Testis (tissue), 3 donors: ENCODE results near the gene NOTCH1. TPM values are rescaled to one million over a fixed set of nuclear protein-coding genes. Genes with fewer than 3 reads are reported as not detected.
"Not testable (repeated sequence)": the region's sequence is repeated elsewhere in the genome, so short reads cannot be mapped to it uniquely, and the experiment has no call there.

Experiments used
- DNase-seq: peaks from one replicate; pipeline ENCODE4 v3.0.0-alpha.2; 2019
- H3K27ac ChIP-seq, 2 donors: fragments of 200-600 bp; sonication (generic); one replicate each; pipeline ENCODE4 v1.5.1; 2019
- H3K27me3 ChIP-seq: fragments of 200-600 bp; sonication (generic); one replicate; pipeline ENCODE4 v1.5.1; 2019
- H3K36me3 ChIP-seq: fragments of 200-600 bp; sonication (generic); one replicate; pipeline ENCODE4 v1.5.1; 2017; ENCODE audit warnings: low read depth; ENCODE audit errors: missing control alignments
- H3K4me1 ChIP-seq: fragments of 200-600 bp; sonication (generic); one replicate; pipeline ENCODE4 v1.5.1; 2019
- H3K4me3 ChIP-seq, 2 donors: fragments of 200-600 bp; sonication (generic); one replicate each; pipeline ENCODE4 v1.5.1; 2017 to 2019
- H3K9me3 ChIP-seq: fragments of 200-600 bp; sonication (generic); one replicate; pipeline ENCODE4 v1.5.1; 2017
- CTCF ChIP-seq, 3 experiments: fragments of 450-650 bp in 2 of 3; fragments of 200-600 bp in 1 of 3; sonication (generic) in 1 of 3; IDR thresholded peaks; one replicate each; pipeline ENCODE4 v1.5.1; 2016 to 2019; ENCODE audit warnings: antibody characterized with exemption in 3 of 3, mild to moderate bottlenecking in 2 of 3, moderate library complexity in 1 of 3
- POLR2A ChIP-seq: fragments of 450-650 bp; IDR thresholded peaks from one replicate; pipeline ENCODE4 v1.6.1; 2017; ENCODE audit warnings: antibody characterized with exemption, mild to moderate bottlenecking, moderate library complexity
- WGBS, 2 donors: methylation state at CpG; one replicate each; pipeline ENCODE4 v1.1.5; 2018; 5-methylcytosine and 5-hydroxymethylcytosine counted together
- intact Hi-C: fragments of 100-400 bp; cut with DNase I; formaldehyde crosslinking; loops from one replicate; pipeline ENCODE4 v1.15.1; 2023; ENCODE audit warnings: low total_unique reads
- polyA plus RNA-seq: library from polyadenylated mRNA; stranded (reverse); fragments of 350-450 nt; fragmentation: Illumina TruSeq; extraction: RNeasy Lipid Tissue Mini Kit (QIAGEN cat#74804); gene quantifications from one replicate; pipeline ENCODE4 v1.2.3, GENCODE V29; 2014; ENCODE audit warnings: low read depth, low replicate concordance; ENCODE audit not compliant: insufficient read depth
- total RNA-seq, 2 donors: library from RNA; depleted of rRNA; stranded (reverse); fragments of >200 nt; gene quantifications; one replicate each; pipeline ENCODE4 v1.2.3, GENCODE V29; 2016

The NOTCH1 gene
- total and polyA plus RNA-seq, 3 donors from 2014 or later, result 7.2 to 34.1 (median 32.4) TPM

DNA sequence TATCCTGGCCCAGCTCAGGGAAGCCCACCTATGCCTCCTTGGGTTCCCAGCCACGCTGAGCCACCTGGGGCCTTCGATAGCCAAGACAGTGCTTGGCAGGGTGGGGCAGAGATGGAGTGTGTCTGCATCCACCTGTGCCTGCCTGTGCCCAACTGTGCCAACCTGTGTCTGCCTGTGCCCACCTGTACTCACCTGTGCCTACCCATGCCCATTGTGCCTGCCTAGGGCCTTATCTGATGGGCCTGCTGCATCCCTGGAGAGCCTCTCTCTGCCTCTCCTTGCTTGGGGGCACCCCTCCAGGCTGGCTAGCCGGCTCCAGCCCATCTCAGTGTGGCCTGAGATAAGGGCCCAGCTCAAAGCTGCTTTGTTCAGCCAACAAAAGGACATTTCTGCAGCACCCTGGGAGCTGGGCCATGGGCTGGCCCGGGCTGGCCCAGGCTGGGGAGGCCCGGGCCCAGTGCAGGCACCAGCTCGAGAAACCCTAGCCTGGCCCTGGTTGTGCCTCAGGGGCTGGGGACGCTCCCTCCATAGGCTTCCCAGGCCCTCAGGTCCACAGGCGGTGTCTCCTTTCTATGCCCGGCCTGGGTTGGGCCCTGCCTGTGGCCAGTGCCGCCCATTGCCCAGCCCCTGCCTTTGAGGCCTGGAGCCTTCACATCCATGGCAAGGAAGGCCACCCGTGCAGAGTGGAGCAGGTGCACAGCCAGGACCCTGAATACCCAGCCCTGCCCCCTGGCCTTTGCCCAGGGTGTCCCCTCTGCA, 37.3 kb upstream of the NOTCH1 start:
- Histone ChIP-seq H3K27me3 (no peaks in the 10 kb centered on the region), H3K4me1 (peaks cover 38% of the 10 kb centered on the region), H3K36me3 (no peaks in the 10 kb centered on the region), H3K27ac (peak overlapping the region in 1 of 2 donors; percentile 50), H3K4me3 (no peak overlapping the region), H3K9me3 (no peaks in the 10 kb centered on the region)
- intact Hi-C loops, result no loop called here
- TF ChIP-seq CTCF (IDR thresholded peaks at IDR 0.05) (no peak), POLR2A (no peak)
- DNase-seq, result peak; percentile 73
- WGBS, 2 donors, result 74% methylated on average over 11 of the region's 11 CpGs; no CpG with 5 or more reads in 1 of the 2 donors

DNA sequence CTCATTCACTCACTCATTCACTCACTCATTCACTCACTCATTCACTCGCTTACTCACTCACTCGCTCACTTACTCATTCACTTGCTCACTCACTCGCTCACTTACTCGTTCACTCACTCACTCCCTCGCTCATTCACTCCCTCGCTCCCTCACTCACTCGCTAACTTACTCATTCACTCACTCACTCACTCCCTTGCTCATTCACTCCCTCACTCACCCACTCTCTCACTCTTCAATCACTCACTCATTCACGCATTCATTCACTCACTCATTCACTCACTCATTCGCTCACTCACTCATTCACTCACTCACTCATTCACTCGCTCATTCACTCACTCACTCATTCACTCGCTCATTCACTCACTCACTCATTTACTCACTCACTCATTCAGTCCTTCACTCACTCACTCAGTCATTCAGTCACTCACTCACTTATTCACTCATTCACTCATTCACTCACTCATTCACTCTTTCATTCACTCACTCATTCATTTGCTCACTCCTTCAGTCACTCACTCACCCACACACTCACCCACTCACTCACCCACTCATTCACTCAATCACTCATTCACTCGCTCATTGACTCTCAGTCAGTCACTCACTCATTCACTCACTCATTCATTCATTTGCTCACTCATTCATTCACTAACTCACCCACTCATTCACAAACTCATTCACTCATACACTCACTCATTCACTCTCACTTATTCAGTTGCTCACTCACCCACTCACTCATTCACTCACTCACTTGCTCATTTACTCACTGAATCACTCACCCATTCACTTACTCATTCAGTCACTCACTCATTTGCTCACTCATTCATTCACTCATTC, 36.0 kb upstream of the NOTCH1 start:
- no peaks in the 10 kb centered on the region for H3K27me3 ChIP-seq
- intact Hi-C loops, result no loop called here
- 94 to 96% methylated on average over 12 of the region's 12 CpGs for WGBS, 2 donors
- H3K36me3 ChIP-seq, result no peaks in the 10 kb centered on the region
- no peak overlapping the region for H3K4me3 ChIP-seq
- TF ChIP-seq POLR2A (no peak), CTCF (IDR thresholded peaks at IDR 0.05) (no peak)
- no peaks in the 10 kb centered on the region for H3K9me3 ChIP-seq
- no peak for DNase-seq
- no peak overlapping the region for H3K27ac ChIP-seq
- H3K4me1 ChIP-seq, result peaks cover 24% of the 10 kb centered on the region

DNA sequence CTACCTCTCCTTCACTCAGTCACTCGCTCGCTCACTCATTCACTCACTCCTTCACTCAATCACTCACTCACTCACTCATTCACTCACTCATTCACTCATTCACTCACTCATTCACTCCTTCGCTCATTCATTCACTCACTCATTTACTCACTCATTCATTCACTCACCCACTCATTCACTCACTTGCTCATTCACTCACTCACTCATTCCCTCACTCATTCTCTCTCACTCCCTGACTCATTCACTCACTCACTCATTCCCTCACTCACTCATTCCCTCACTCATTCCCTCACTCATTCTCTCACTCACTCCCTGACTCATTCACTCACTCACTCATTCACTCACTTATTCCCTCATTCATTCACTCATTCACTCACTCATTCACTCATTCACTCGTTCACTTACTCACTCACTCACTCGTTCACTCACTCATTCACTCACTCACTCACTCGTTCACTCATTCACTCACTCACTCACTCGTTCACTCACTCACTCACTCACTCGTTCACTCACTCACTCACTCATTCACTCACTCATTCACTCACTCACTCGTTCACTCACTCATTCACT, 33.9 kb upstream of the NOTCH1 start:
- H3K9me3 ChIP-seq, H3K36me3 ChIP-seq, DNase-seq, H3K27ac ChIP-seq, H3K4me3 ChIP-seq, H3K27me3 ChIP-seq, intact Hi-C loops: not testable (repeated sequence)
- peaks cover 16% of the 10 kb centered on the region for H3K4me1 ChIP-seq
- 80 to 85% methylated on average over 9 of the region's 9 CpGs for WGBS, 2 donors

- H3K4me3 ChIP-seq, result no peak overlapping the region
- H3K27me3 ChIP-seq, result no peaks in the 10 kb centered on the region
- WGBS, 2 donors, result 74 to 81% methylated on average over 12 to 15 of the region's 15 CpGs
- no peak overlapping the region for H3K27ac ChIP-seq
- intact Hi-C loops, result no loop called here
- TF ChIP-seq POLR2A (no peak), CTCF (IDR thresholded peaks at IDR 0.05) (no peak)
- no peak for DNase-seq
- H3K9me3 ChIP-seq, result no peaks in the 10 kb centered on the region
- peaks cover 9% of the 10 kb centered on the region for H3K4me1 ChIP-seq
- no peaks in the 10 kb centered on the region for H3K36me3 ChIP-seq
Observed at GRCh38 chr9:136578915-136579649, 33.2 kb upstream of the NOTCH1 start.

- Histone ChIP-seq H3K4me3 (no peak overlapping the region), H3K27ac (no peak overlapping the region), H3K36me3 (no peaks in the 10 kb centered on the region), H3K9me3 (no peaks in the 10 kb centered on the region), H3K4me1 (peaks cover 4% of the 10 kb centered on the region), H3K27me3 (no peaks in the 10 kb centered on the region)
- intact Hi-C loops, result no loop called here
- no peak for TF ChIP-seq POLR2A
- no peak for TF ChIP-seq CTCF (IDR thresholded peaks at IDR 0.05)
- DNase-seq, result no peak
- 68 to 72% methylated on average over 4 to 7 of the region's 7 CpGs for WGBS, 2 donors
Observed at GRCh38 chr9:136578626-136578914, 32.7 kb upstream of the NOTCH1 start.
